ENCODE results near the gene IGSF6. TPM values are rescaled to one million over a fixed set of nuclear protein-coding genes. Genes with fewer than 3 reads are reported as not detected.

Gene IGSF6, protein sequence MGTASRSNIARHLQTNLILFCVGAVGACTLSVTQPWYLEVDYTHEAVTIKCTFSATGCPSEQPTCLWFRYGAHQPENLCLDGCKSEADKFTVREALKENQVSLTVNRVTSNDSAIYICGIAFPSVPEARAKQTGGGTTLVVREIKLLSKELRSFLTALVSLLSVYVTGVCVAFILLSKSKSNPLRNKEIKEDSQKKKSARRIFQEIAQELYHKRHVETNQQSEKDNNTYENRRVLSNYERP
- 0.74 TPM for total RNA-seq

DNA sequence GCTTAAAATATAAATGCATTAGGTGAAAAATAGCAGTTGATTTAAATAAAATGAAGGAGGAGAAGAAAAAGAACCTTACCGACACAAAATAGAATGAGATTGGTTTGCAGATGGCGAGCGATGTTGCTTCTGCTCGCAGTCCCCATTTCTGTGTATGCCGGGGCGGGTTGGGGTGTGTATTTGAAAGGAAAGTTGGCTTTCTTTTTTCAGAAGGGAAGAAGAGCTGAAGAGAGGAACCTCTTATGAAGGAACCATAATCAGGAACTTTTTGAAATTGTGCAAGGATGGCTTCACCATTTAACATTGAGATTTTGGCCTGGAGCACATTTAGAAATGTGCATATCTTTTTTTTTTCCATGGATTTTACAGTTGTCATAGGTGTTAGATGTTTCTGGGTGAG, at the start of gene IGSF6:
IGSF6 (minus strand) TSS at position 156 of the 400 bp plus-strand sequence; CDS start at position 146, 10 bp downstream.
- Histone ChIP-seq H3K4me3 (no peak within 1 kb of the TSS), H3K36me3 (peaks cover 0 to 7% of the 10 kb centered on the region in 2 donors), H3K4me1 (peaks cover 8% of the 10 kb centered on the region), H3K27ac (no peak within 1 kb of the TSS), H3K9me3 (no peaks in the 10 kb centered on the region), H3K27me3 (no peaks in the 10 kb centered on the region)
- intact Hi-C loops (cut with DNase I) = no loop called here
- no peak for DNase-seq (ENCODE audit: extremely low spot score in 2 of 2)
- no peak for TF ChIP-seq CTCF (IDR thresholded peaks at IDR 0.05)
- TF ChIP-seq POLR2AphosphoS5 (IDR thresholded peaks at IDR 0.05; ENCODE audit: insufficient read depth in 1 of 2, low read depth in 1 of 2) = no peak
- TF ChIP-seq POLR2A (IDR thresholded peaks at IDR 0.05) = no peak

- no peak for DNase-seq (ENCODE audit: extremely low spot score in 2 of 2)
- no peak overlapping the region for H3K4me3 ChIP-seq
- no peaks in the 10 kb centered on the region for H3K36me3 ChIP-seq
- no peaks in the 10 kb centered on the region for H3K4me1 ChIP-seq
- intact Hi-C loops (cut with DNase I) = no loop called here
- H3K9me3 ChIP-seq = no peaks in the 10 kb centered on the region
- no peak overlapping the region for H3K27ac ChIP-seq
- TF ChIP-seq POLR2AphosphoS5 (IDR thresholded peaks at IDR 0.05; ENCODE audit: insufficient read depth in 1 of 2, low read depth in 1 of 2) (no peak), CTCF (IDR thresholded peaks at IDR 0.05) (no peak), POLR2A (IDR thresholded peaks at IDR 0.05) (no peak)
- H3K27me3 ChIP-seq = no peaks in the 10 kb centered on the region
These were observed 48.9 kb upstream of the IGSF6 start for GRCh38 chr16:21701271-21701670.

DNA sequence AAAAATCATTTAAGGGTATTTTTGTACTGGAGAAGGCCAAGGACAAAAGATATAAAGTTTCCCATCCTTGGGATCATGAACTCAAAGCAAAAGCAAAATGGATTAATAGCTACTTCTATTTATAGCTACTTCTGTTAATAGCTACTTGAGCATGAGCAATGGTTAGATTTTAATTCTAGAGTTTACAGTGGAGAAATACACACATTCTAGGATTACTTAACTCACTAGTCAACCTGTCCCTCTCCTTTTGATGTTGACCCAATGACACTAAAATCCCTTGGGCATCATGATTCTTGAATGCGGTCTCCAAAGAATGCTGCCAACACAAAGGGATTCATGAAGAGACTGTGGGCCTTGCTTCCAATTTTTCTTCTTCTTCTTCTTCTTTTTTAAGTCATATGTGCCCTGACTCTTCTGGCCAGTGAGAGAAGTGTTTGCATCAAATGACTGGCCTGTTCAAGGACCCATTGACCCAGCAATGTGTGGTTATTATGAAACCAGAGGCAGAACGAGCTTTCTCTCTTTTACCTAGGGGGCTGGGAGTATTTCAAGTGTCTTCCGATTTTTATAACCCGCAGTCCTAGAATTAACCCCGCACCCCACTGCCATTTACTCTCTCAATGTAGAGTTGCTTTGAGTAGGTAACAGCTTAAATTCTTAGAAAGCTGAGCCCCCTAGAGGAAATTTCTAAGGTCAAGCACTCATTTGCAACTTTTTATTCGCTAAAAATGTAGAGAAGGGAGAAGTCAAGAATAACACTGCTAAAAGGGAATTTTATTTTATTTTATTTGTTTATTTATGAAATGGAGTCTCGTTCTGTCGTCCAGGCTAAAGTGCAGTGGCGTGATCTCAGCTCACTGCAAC, 46.0 kb upstream of the IGSF6 start:
- no peaks in the 10 kb centered on the region for H3K4me1 ChIP-seq
- no peaks in the 10 kb centered on the region for H3K9me3 ChIP-seq
- intact Hi-C loops (cut with DNase I) = no loop called here
- DNase-seq (ENCODE audit: extremely low spot score in 2 of 2) = no peak
- no peaks in the 10 kb centered on the region for H3K36me3 ChIP-seq
- H3K27ac ChIP-seq = no peak overlapping the region
- no peak overlapping the region for H3K4me3 ChIP-seq
- H3K27me3 ChIP-seq = no peaks in the 10 kb centered on the region
- TF ChIP-seq POLR2AphosphoS5 (IDR thresholded peaks at IDR 0.05; ENCODE audit: insufficient read depth in 1 of 2, low read depth in 1 of 2) (no peak), CTCF (IDR thresholded peaks at IDR 0.05) (no peak), POLR2A (IDR thresholded peaks at IDR 0.05) (no peak)

DNA sequence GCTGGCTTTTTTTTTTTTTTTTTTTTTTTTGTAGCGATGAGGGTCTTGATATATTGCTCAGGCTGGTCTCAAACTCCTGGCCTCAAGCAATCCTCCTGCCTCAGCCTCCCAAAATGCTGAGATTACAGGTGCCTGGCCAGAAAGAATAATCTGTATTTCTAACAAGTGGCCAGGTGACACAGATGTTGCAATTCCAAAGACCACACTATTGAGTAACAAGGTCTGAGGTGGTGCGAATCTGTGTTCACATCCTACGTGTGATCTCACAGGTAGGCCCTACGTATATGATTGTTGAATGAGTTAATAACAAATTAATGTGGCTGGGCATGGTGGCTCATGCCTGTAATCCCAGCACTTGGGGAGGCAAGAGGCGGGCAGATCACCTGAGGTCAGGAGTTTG, 44.6 kb upstream of the IGSF6 start:
- intact Hi-C loops (cut with DNase I) = no loop called here
- Histone ChIP-seq H3K27ac (no peak overlapping the region), H3K36me3 (no peaks in the 10 kb centered on the region)

More for the DNA sequence above, 44.6 kb upstream of the IGSF6 start:
- TF ChIP-seq POLR2AphosphoS5 (IDR thresholded peaks at IDR 0.05; ENCODE audit: insufficient read depth in 1 of 2, low read depth in 1 of 2) (no peak), POLR2A (IDR thresholded peaks at IDR 0.05) (no peak), CTCF (IDR thresholded peaks at IDR 0.05) (no peak)
- Histone ChIP-seq H3K9me3 (no peaks in the 10 kb centered on the region), H3K4me3 (no peak overlapping the region), H3K27me3 (no peaks in the 10 kb centered on the region), H3K4me1 (no peaks in the 10 kb centered on the region)
- DNase-seq (ENCODE audit: extremely low spot score in 2 of 2) = no peak

Measured in vagina (tissue), 2 donors.